ENCODE results near the gene ITPR1. TPM values are rescaled to one million over a fixed set of nuclear protein-coding genes. Genes with fewer than 3 reads are reported as not detected.

ITPR1 gene
- total RNA-seq, 2 donors from 2014 or later: 5.9 TPM

DNA sequence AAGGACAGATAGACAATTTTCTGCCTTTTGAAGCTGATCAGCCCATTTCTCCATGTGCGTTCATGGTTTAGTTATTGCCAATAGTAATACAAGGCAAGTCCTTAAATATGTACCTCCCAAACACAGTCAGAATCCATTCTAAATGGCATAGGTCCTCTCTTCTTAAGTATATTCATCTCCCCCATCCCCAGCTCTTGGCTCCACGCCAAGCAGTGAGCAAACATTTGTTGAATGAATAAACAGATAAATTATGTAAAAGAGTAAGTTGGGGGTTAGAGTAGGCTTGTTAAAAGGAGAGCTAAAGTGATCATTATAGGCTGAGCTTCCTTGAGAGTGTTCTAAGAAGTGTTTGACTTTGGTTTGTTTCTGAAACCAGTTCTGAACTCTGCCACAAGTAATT, 241.3 kb downstream of the ITPR1 start:
- TF ChIP-seq, protein P1, sequence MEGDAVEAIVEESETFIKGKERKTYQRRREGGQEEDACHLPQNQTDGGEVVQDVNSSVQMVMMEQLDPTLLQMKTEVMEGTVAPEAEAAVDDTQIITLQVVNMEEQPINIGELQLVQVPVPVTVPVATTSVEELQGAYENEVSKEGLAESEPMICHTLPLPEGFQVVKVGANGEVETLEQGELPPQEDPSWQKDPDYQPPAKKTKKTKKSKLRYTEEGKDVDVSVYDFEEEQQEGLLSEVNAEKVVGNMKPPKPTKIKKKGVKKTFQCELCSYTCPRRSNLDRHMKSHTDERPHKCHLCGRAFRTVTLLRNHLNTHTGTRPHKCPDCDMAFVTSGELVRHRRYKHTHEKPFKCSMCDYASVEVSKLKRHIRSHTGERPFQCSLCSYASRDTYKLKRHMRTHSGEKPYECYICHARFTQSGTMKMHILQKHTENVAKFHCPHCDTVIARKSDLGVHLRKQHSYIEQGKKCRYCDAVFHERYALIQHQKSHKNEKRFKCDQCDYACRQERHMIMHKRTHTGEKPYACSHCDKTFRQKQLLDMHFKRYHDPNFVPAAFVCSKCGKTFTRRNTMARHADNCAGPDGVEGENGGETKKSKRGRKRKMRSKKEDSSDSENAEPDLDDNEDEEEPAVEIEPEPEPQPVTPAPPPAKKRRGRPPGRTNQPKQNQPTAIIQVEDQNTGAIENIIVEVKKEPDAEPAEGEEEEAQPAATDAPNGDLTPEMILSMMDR (conservative IDR thresholded peaks at IDR 0.05): no peak
- H3K36me3 ChIP-seq (ENCODE audit: control insufficient read depth, insufficient read depth, low read length): no peaks in the 10 kb centered on the region
- Mint-ChIP-seq H3K36me3 (ENCODE audit: low read depth) (no peaks in the 10 kb centered on the region), H3K9me3 (no peaks in the 10 kb centered on the region), H3K4me1 (no peaks in the 10 kb centered on the region), H3K4me3 (no peak overlapping the region), H3K27me3 (ENCODE audit: insufficient read depth) (peaks cover 19% of the 10 kb centered on the region), H3K27ac (no peak overlapping the region)
- no peaks in the 10 kb centered on the region for H3K4me1 ChIP-seq (ENCODE audit: control insufficient read depth, insufficient read depth, low read length)
- no peak for DNase-seq
- H3K4me3 ChIP-seq (ENCODE audit: low read length): no peak overlapping the region
- no peak overlapping the region for H3K9ac ChIP-seq (ENCODE audit: extremely low read depth, low read length, poor library complexity, severe bottlenecking)
- 88 to 89% methylated on average over 1 to 2 of the region's 2 CpGs for WGBS, 2 experiments (ENCODE audit: insufficient coverage in 1 of 2, insufficient read length in 1 of 2)
- no peaks in the 10 kb centered on the region for H3K27me3 ChIP-seq (ENCODE audit: control insufficient read depth, insufficient read depth, low read length, poor library complexity, severe bottlenecking)
- no peak overlapping the region for H3K27ac ChIP-seq (ENCODE audit: low read depth, low read length)
- H3K9me3 ChIP-seq (ENCODE audit: control insufficient read depth, low read length): no peaks in the 10 kb centered on the region

DNA sequence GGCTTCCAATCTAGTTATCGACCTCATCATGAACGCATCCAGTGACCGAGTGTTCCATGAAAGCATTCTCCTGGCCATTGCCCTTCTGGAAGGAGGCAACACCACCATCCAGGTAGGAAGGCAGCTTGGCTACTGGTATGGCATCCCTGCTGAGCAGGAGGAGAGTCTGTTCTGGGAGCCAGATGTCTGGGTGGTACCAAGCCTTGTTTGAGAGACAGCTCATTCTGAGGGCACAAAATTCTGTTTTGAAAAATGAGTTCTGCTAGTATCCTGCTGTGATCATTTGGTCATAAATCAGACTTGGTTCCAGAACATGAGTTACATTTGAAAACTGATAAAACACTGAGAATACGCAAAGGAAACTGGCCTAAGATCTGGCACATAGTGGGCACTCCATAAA, 242.1 kb downstream of the ITPR1 start:
- Histone ChIP-seq H3K36me3 (ENCODE audit: control insufficient read depth, insufficient read depth, low read length) (no peaks in the 10 kb centered on the region), H3K4me3 (ENCODE audit: low read length) (no peak overlapping the region), H3K27me3 (ENCODE audit: control insufficient read depth, insufficient read depth, low read length, poor library complexity, severe bottlenecking) (no peaks in the 10 kb centered on the region), H3K4me1 (ENCODE audit: control insufficient read depth, insufficient read depth, low read length) (no peaks in the 10 kb centered on the region), H3K9me3 (ENCODE audit: control insufficient read depth, low read length) (no peaks in the 10 kb centered on the region), H3K27ac (ENCODE audit: low read depth, low read length) (no peak overlapping the region), H3K9ac (ENCODE audit: extremely low read depth, low read length, poor library complexity, severe bottlenecking) (no peak overlapping the region)
- H3K4me1 Mint-ChIP-seq: no peaks in the 10 kb centered on the region
- WGBS, 2 experiments (ENCODE audit: insufficient coverage in 1 of 2, insufficient read length in 1 of 2): 95 to 96% methylated on average over 4 of the region's 4 CpGs
- H3K36me3 Mint-ChIP-seq (ENCODE audit: low read depth): no peaks in the 10 kb centered on the region
- no peaks in the 10 kb centered on the region for H3K9me3 Mint-ChIP-seq
- H3K27ac Mint-ChIP-seq: no peak overlapping the region
- H3K27me3 Mint-ChIP-seq (ENCODE audit: insufficient read depth): peaks cover 19% of the 10 kb centered on the region
- TF ChIP-seq, protein P1 (conservative IDR thresholded peaks at IDR 0.05): no peak
- DNase-seq: no peak
- H3K4me3 Mint-ChIP-seq: no peak overlapping the region

DNA sequence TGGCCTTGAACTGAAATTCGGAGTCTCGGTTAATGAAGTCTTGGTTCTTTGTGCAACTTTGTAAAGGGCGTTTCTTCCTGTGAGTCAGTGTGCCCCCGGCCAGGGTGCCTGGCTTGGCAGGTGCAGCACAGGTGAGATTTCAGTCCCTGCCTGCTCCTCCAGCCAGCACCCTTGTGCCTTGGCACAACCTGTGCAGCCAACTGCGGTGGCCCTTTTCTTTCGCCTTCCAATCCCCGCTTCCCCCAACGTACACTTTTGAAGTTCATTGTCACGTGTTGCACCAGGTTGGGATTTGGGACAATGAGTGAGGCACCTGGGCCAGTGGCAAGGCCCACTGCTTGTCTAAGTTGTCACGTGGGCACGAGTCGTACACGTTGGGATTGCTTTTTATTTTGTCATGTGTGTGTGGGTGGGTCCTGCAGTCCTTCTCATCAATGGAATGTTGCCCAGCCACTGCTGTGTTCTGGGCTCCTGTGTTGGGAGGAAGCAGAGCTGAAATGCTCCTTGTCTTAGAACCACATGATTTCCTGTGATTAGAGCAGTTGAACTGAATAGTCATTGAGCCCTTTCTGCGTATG, 243.2 kb downstream of the ITPR1 start:
- TF ChIP-seq, protein P1 (conservative IDR thresholded peaks at IDR 0.05): no peak
- Histone ChIP-seq H3K4me1 (ENCODE audit: control insufficient read depth, insufficient read depth, low read length) (no peaks in the 10 kb centered on the region), H3K36me3 (ENCODE audit: control insufficient read depth, insufficient read depth, low read length) (no peaks in the 10 kb centered on the region), H3K27me3 (ENCODE audit: control insufficient read depth, insufficient read depth, low read length, poor library complexity, severe bottlenecking) (no peaks in the 10 kb centered on the region), H3K9me3 (ENCODE audit: control insufficient read depth, low read length) (no peaks in the 10 kb centered on the region), H3K4me3 (ENCODE audit: low read length) (no peak overlapping the region), H3K27ac (ENCODE audit: low read depth, low read length) (no peak overlapping the region), H3K9ac (ENCODE audit: extremely low read depth, low read length, poor library complexity, severe bottlenecking) (no peak overlapping the region)
- Mint-ChIP-seq H3K27ac (no peak overlapping the region), H3K4me1 (peaks cover under 1% of the 10 kb centered on the region), H3K27me3 (ENCODE audit: insufficient read depth) (peaks cover 13% of the 10 kb centered on the region), H3K9me3 (no peaks in the 10 kb centered on the region), H3K36me3 (ENCODE audit: low read depth) (no peaks in the 10 kb centered on the region), H3K4me3 (no peak overlapping the region)
- no peak for DNase-seq
- WGBS, 2 experiments (ENCODE audit: insufficient coverage in 1 of 2, insufficient read length in 1 of 2): 95% methylated on average over 9 to 14 of the region's 14 CpGs
